Stimulated activated CD8-positive, alpha-beta memory T cell treated with anti-CD3 and anti-CD28 coated beads, Interleukin-4, amount 100 ng/mL, for 24 hours (primary cell): Measurements from ENCODE around the gene KCNB1.

Experiments used
- DNase-seq: peaks from one replicate; pipeline ENCODE4 v3.0.0-alpha.2; 2020; ENCODE audit warnings: low read depth

KCNB1 gene

DNA sequence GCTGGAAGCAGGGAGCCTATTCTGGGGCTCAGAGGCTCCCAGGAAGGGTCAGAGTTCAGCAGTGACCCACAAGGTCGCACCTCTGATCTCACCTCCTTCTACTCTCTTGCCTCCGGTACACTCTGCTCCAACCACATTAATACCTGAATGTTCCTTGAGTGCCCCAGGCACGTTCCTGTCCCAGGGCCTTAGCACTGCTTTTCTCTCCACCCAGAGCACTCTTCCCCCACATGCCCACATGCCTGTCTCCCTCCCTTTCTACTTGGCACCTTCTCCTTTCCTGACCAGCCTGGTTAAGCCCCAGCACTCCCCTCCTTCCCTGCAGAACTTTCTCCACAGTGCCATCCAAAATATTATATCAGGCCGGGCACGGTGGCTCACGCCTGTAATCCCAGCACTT lies 13.4 kb downstream of the KCNB1 start:
- DNase-seq = no peak

DNA sequence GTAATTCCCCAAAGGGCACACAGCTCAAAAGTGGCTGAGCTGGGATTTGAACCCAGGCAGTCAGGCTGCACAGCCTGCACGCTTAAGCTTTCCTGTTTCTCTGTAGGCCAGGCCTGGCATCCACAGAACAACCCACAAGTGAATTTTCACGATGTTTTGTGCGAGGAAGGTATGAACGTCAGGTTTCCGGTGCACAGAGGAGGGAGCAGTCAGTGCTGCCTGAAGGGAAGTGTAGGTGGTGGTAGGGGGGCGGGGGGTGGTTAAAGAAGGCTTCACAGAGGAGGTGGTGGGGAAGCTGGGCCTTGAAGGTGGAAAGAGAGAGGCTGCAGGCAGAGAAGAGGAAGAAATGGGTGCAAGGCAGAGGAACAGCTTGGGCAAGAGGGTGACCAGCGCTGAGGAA lies 14.1 kb downstream of the KCNB1 start:
- no peak for DNase-seq

DNA sequence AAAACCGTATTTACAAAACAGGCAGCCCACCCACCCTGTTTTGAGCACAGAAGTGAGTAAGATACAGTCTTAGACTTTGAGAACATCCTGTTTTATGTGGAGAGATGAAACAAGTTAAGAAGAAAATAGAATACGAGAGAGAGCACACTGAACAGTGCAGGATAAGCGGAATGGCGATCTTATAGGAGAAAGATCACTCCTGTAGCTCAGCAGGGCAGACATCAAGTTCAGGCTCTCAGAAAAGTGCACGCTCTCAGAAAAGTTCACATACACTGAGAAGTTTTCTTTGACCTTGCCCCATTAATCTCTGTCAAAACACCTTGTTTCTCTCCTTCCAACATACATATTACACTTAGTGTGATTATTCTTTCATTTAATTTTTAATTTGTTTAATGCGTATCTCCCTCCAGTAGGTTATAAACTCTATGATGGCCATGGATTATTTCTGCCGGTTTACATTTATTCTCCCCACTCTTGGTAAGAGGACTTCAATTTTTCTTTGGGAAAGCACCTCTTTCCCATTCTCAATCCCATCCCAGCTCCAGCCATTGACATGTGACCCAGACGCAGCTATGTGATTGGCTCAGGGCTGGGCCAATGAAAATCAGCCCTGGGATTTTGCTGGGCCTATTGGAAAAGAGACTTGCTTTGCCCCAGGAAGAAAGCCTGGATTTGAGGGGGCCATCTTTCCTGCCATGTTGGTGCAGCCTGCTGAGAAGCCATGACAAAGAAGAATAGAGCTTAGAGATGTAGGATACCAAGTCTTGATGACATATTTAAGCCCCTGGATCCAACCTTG lies 16.2 kb downstream of the KCNB1 start:
- DNase-seq = no peak

DNA sequence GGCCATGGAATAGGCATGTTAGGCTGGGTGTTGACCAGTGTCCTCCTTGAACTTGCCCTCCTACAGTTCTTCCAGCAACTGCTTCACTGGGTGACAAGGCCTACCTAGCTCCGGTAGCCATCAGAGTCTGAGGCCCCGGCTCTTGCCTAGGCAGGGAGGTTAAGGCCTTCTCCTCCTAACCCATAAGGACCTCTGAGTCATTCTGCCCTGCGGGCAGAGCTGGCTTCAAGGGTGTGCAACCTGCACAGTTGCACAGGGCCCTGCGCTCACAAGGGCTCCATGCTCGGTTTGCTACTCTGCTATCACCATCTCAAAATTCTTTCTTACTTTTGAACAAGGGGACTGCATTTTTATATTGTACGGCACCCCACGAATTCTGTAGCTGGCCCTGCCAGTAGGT lies 17.9 kb downstream of the KCNB1 start:
- DNase-seq = no peak

DNA sequence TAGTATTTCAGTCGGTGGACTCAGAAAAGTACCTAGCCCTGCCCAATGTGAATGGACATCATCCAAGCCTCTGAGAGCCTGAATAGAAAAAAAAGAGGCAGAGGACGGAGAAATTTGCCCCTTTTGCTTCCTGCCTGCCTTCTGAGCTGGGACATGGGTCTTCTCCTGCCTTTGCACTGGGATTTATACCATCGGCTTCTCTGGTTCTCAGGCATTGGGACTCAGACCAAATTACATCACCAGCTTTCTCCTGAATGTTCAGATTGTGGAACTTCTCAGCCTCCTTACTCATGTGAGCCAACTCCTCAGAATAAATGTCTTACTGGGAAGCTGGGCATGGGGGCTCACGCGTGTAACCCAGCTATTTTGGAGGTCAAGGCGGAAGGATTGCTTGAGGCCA lies 19.8 kb downstream of the KCNB1 start:
- DNase-seq = no peak

DNA sequence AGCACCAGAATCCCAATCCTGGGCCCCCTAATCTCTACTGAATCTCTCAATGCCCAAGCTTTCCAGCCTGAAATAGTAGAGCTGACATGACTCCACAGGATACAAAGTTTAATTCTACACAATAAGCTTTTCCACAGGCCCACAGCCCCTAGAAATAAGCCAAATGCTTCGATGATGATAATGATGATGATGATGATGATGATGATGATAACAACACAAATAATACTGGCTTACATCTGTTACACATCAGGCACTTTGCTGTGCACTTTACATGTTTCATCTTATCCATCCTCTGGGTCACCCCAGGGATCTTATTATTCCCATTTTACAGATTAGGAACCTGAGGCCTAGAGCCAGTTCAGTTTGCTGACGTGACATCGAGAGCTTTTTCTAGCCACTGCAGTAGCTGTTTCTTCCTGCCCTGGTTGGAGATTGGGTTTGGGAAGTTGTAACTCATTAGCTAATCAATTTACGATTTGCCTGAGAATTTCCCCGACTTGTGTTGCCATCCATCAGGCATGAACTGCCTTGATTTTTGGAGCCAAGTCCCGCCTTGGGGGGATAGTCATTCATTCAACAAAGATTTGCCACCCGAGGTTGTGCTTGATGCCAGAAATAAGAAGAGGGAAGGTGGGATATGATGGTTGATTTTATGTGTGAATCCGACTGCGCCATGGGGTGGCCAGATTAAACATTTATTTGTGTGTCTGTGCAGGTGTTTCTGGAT lies 20.4 kb downstream of the KCNB1 start:
- no peak for DNase-seq

DNA sequence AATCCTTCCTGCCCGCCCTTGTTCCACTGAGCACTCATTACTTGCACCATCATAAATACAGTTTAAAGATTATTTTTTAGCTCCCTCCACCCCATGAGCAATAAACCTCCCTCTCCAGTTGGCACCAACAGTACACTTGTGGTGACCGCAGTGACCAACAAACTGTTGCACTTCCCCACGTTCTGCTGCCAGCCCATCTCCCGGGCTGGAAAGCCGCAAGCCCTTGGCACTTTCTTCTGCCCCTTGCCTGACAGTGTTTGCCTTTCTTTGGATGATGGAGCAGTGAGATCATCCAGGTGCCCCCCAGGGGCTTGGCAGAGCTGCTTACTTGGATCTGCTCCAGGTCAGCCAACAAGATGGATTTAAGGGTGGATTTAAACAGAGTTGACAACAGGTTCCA lies 21.6 kb downstream of the KCNB1 start:
- no peak for DNase-seq

DNA sequence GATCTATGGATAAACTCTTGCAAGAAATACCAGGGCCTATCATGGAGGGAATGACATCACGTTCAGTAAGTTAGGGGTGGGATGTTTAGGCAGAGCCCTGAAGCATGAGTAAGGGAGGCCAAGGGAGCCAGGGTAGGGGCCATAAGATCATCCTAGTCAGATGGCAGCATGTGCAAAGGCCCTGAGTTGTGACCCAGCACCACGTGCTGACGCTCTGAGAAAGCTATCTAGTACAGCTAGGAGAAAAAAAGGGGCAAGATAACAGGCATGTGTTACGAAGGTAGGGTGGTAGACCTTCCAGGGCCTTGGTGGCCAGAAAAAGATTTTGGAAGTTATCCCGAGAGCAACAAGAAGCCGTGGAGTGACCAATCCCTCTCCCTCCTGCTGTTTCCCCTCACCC lies 22.3 kb downstream of the KCNB1 start:
- DNase-seq = no peak

DNA sequence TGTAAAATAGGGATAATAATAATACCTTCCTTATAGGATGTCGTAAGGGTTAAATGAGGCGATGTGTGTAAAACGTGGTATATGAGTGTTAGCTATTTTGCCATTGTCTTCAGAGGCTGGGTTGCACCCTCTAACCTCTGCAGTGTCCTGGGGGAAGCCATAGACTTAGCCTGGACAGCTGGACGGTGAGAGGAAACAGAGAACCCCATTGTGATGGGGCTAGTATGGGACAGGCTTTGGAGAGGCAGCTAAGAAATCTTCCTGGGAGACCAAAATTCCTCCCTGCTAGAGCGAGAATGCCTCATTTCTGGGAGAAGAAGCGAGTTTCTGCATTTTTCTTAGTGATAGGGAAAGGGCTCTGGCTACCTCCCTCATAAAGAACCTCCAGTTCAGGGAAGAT lies 22.8 kb downstream of the KCNB1 start:
- no peak for DNase-seq

DNA sequence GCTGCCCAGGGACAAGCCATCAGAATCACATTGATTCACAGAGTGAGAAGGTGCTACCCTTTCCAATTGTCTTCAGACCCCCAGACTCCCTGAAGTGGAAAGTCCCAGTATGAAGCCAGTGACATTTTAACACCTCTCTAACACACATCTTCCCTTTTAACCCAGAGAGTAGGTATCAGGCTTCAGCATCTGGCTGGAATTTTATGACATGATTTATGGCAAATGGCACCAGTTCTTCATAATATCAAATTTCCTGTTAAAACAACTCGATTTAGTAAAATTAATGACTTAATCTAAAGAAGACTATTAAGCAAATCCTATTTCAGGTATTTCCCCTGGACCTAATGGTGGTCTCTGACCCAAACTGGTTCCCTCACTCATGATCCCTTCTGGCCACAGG lies 25.0 kb downstream of the KCNB1 start:
- no peak for DNase-seq

DNA sequence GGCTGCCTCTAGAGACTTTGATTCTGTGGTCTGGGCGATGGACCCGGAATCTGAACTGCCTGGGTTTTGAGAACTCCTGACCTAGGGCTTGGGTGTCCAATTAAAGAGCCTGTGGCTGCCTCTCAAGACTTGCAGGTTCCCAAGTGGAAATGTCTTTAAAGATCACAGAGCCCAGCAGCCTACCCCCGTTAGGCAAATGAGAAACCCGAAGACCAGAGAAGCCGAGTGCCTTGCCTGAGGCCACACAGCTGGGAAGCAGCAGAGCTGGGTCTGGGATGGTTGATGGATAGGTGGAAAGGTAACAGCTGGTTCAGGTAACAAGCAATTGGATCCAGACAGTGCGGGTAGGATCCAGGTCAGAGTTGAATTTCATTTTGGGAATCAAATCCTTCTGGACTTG lies 25.8 kb downstream of the KCNB1 start:
- no peak for DNase-seq

DNA sequence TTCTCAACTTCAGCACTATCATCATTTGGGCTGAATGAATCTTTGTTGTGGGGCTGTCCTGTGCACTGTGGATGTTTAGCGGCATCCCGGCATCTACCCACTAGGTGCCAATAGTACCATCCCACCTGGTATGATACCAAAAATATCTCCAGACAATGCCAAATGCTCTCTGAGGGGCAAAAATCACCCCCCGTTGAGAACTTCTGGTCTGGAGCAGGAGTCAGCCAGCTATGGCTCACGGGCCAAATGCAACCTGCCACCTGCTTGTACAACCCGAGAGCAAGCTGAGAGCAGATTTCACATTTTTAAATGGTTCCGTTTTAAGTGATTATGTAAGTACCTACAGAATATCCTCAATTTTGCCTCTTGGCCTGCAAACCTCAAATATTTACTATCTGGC lies 26.8 kb downstream of the KCNB1 start:
- no peak for DNase-seq

DNA sequence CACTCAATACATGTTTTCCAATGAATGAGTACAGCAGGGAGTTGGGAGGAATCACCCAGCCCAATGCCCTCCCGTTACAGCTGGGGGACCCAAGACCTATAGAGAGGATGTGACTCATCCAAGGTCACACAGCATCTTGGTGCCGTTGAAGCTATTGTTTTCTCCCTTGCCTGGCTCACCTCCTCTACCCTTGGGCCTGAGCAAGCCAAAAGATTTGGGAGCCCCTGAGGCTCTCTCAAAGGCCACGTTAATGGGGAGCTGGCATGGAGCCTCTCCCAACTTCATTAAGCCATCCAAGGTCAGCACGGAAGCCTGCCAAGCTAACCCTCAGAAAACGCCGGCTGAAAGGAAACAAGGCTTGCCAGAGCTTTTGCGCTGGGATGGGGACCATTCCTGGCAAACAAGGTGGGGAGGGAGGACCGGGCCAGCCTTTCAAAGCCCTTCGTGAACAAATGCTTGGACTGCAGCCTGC lies 30.4 kb downstream of the KCNB1 start:
- no peak for DNase-seq

DNA sequence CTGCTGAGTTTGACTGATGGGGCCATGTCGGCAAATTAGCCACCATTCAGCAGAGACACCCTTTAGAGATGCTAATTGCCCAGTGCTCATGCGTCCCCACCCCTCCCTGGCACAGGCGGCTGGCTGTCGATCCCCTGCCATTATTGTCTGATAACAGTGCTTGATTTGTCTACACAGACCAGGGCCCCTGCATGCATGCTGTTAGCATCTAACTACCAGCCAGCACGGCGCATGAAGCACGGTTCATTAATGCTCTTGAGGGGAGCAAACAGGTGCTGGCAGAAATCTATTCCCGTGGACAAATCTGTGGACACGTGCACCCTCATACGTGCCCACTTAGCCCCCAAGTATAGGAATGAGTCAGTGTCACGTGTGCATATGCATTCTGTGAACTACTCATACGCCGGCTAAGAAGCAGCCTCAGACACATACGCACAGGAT lies 32.2 kb downstream of the KCNB1 start:
- no peak for DNase-seq

DNA sequence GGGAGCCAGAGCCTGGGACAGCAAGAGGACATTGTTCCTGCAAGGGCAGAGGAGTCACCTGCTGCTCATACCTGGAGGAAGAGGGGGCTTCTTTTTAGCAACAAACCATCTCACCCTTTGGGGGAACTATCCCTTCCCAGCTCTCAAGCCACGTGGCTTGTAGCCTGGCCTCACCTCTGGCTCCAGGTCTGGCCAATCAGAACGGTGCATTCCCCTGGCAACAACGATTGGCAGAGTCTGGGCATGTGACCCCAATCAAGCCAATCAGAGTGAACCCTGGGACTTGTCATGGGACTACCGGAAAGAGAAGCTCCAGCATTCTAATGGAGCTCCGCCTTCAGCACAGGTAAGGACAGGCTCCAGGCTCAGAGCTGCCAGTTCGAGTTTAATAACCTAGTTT lies 33.6 kb downstream of the KCNB1 start:
- no peak for DNase-seq

DNA sequence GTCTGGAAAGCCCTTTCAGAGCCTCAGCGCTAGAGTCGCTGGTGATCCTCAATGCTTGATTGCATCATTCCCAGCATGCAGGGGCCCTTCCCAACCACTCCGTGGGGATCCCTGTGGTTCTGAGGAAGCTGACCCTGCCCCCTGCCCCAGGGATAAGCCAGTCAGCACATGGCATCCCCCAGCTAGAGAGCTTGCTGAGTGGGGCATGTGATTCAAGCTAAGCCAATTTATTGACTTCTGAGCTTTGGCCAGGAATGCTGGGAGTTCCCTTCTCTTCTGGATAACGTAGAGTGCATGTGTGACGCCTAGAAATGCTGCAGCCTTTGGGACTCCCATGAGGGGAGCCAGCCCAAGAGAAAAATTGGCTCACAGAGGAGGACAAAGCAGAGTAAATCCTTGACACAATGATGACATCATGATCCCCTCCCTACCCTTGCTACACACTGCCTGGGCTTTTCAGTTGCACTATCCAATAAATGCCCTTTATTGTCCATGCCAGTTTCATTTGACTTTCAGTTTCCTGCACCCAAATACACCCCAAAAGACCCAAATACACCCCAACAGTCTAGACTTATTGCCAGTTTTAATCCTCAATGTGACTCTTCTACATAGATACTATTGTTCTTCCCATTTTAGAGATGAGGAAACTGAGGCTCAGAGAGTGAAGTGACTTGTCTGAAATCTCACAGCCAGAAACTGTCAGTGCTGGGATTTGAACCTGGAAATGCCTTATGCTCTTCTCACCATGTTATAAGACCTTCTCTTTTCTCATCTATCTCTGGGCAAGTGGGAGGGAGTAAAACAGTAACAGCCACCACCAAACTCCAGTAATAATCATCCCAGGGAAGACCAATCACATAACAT lies 34.3 kb downstream of the KCNB1 start:
- no peak for DNase-seq

DNA sequence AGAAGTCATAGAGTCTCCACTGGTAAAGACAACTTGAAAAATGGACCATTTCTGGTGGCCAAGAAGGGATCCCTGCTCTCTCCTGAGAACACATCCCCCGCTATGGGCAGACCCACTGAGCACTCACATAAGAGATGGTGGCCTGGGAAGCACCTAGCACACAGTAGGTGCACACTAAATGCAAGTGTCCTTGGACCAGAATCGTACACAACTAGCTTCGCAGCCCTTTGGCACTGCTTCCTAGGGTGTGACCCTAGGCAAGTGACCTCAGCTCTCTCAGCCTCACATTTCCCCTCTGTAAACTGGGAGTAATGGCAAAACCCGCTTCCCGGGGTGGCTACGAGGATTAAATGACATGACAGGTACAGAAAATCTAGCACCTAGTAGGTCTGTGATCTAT lies 35.1 kb downstream of the KCNB1 start:
- no peak for DNase-seq

DNA sequence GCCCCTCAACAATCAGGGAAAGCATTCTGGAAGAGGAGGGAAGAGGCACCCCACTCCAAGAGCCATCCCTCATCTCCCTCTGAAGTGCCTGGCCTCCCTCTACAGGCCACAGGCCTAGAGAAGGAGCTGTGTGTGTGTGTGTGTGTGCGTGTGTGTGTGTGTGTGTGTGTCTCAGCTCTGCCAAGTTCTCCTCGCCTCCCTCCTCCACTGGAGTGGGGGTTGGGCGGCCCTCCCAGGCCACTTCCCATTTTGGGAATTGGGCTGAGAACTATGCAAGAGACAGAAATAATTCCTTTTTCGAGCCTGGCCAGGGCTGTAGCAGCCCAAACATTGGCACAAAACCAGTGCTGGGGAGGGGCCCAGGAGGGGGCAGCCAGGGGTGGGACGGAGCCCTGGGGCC lies 35.7 kb downstream of the KCNB1 start:
- DNase-seq = no peak

DNA sequence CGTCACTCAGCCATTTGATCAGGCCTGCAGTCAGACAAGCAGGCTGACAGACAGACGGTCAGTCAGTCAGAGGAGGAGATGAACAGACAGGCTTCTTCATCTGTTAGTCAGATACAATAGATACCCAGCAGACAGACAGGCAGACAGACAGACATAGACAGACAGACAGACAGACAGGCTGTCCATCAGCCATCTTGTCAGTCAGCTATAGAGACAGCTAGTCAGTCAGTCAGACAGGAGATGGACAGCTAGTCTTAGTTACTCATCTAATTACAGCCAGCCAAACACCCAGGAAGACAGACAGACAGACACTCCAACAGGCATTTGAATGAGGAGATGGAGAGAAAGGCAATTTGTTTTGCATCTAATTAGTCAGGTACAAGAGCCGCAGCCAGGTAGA lies 36.4 kb downstream of the KCNB1 start:
- no peak for DNase-seq

DNA sequence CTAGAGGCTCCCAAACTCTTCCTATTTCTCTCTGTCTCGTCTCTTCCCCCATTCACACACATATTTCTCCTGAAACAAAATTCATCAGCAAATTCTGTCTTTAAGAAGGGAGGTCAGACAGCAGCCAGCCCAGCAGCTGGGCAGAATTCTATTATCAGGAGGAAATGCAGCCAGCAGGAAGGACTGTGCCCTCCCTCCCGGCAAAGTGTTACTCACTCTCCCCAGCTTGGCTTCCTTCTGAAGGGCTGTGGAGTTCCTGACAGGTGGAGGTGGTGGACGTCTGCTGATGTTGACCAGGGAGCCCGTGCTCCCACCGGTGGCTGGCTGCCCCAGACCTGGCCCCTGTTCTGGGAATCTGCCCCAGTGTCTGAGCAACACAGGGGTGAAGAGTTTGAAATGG lies 37.3 kb downstream of the KCNB1 start:
- DNase-seq = no peak

DNA sequence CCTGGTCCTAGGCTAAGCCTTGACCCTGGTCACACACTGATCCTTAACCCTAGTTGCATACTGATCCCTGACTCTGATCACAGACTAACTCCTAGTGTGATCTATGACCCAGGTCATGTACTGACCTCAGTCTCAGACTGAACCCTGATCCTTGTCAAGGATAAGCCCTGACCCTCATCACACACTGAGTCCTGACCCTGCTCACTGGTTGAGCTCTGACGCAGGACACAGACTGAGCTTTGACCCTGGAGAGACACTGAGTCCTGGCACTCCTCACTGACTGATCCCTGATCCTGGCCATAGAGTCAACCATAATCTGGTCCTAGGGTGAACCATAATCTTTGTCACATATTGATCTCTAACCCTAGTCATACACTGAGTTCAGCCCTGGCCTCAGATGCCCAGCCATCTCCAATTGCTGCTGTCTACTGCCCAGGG lies 37.9 kb downstream of the KCNB1 start:
- DNase-seq = no peak

DNA sequence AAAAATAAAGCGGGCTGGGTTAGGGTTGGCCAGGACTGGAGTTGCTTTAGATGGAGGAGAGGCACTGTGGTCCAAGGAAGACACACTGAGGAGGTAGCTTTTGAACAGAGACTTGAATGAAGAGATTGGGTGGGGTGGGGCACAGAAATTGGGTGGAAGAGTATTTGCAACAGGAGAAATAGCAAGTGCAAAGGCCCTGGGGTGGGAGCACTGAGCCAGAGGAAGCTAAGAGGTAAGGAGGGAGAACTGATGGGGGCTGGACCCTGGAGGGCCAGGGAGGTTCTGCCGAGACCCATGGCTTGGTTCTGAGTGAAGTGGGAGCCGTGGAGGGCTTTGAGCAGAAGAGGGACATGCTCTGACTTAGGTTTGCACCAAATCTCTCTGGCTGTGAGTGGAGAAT lies 45.4 kb downstream of the KCNB1 start:
- no peak for DNase-seq

DNA sequence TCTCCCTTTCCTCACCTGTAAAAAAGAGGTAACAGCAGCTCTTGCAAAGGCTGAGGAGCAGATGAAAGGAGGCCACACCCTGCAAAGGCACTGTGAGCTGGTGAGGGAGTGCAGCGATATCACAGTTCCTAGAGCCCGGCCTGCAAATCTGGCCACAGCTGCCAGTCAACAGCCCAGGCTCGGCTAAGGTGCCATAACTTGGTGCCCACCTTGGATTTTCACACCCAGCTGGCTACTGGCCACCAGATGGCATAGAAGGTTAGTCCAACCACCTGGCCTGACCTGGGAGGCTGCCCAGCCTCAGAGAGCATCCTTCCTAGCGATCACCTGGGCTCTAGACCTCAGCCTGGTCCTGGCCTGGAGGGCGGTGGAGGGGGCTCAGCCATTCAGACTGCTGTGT lies 46.8 kb downstream of the KCNB1 start:
- no peak for DNase-seq
